Keratinocyte (primary cell): ENCODE measurements around the gene E2F3. TPM values are rescaled to one million over a fixed set of nuclear protein-coding genes. Genes with fewer than 3 reads are reported as not detected.

ENCODE experiments used
- DNase-seq: peaks from one replicate; pipeline ENCODE4 v3.0.0-alpha.2; 2011; ENCODE audit warnings: low read depth, missing footprints, low spot score
- FAIRE-seq: peaks from 2 replicates; lab custom pipeline; 2011; peaks lifted over from hg19 to GRCh38; lab: Jason Lieb, UNC
- H2AFZ ChIP-seq: 2 replicates; pipeline ENCODE4 v1.6.0; 2012; ENCODE audit warnings: low read length, control low read depth, inconsistent platforms; ENCODE audit not compliant: control insufficient read depth
- H3K27ac ChIP-seq: 2 replicates; pipeline ENCODE4 v1.5.1; 2011; ENCODE audit warnings: low read length; ENCODE audit not compliant: control insufficient read depth, insufficient read depth
- H3K27me3 ChIP-seq: 3 replicates; pipeline ENCODE4 v1.6.0; 2011; ENCODE audit warnings: low read length; ENCODE audit not compliant: control insufficient read depth, insufficient read depth; ENCODE audit errors: extremely low read depth
- H3K36me3 ChIP-seq, 2 experiments: 2 replicates in 1 of 2; 3 replicates in 1 of 2; pipeline ENCODE4 v1.5.1; 2011; ENCODE audit warnings: low read length in 2 of 2, mild to moderate bottlenecking in 1 of 2; ENCODE audit not compliant: control insufficient read depth in 2 of 2, insufficient read depth in 2 of 2; ENCODE audit errors: extremely low read depth in 1 of 2
- H3K4me1 ChIP-seq: 3 replicates; pipeline ENCODE4 v1.5.1; 2011; ENCODE audit warnings: low read length; ENCODE audit not compliant: control insufficient read depth, insufficient read depth; ENCODE audit errors: extremely low read depth
- H3K4me2 ChIP-seq: 3 replicates; pipeline ENCODE4 v1.6.0; 2011; ENCODE audit warnings: low read depth, low read length; ENCODE audit not compliant: control insufficient read depth, insufficient read depth; ENCODE audit errors: extremely low read depth
- H3K4me3 ChIP-seq, 3 experiments: fragments of 200-600 bp in 1 of 3; sonication (generic) in 1 of 3; 2 replicates in 2 of 3; 3 replicates in 1 of 3; pipeline ENCODE4 v1.5.1; 2011 to 2016; ENCODE audit warnings: low read length in 3 of 3, mild to moderate bottlenecking in 3 of 3, control low read depth in 2 of 3, inconsistent platforms in 1 of 3, low read depth in 1 of 3, mixed read lengths in 1 of 3, mixed run types in 1 of 3, moderate library complexity in 1 of 3; ENCODE audit not compliant: control insufficient read depth in 2 of 3, insufficient read depth in 2 of 3; ENCODE audit errors: extremely low read depth in 1 of 3
- H3K79me2 ChIP-seq: 2 replicates; pipeline ENCODE4 v1.6.0; 2012; ENCODE audit warnings: low read length; ENCODE audit not compliant: control insufficient read depth, insufficient read depth
- H3K9ac ChIP-seq: 3 replicates; pipeline ENCODE4 v1.6.0; 2011; ENCODE audit warnings: low read length; ENCODE audit not compliant: control insufficient read depth, insufficient read depth; ENCODE audit errors: extremely low read depth
- H3K9me1 ChIP-seq: 3 replicates; pipeline ENCODE4 v1.6.0; 2011; ENCODE audit warnings: low read length; ENCODE audit not compliant: control insufficient read depth, insufficient read depth; ENCODE audit errors: extremely low read depth
- H3K9me3 ChIP-seq: 2 replicates; pipeline ENCODE4 v1.5.1; 2012; ENCODE audit warnings: low read depth, low read length; ENCODE audit not compliant: control insufficient read depth
- H4K20me1 ChIP-seq: 3 replicates; pipeline ENCODE4 v1.6.0; 2011; ENCODE audit warnings: low read length; ENCODE audit not compliant: control insufficient read depth, insufficient read depth; ENCODE audit errors: extremely low read depth
- CTCF ChIP-seq, 3 experiments: IDR thresholded peaks in 1 of 3; conservative IDR thresholded peaks in 1 of 3; optimal IDR thresholded peaks in 1 of 3; 2 replicates in 2 of 3; 3 replicates in 1 of 3; pipeline versions ENCODE3 to v1.5.1; 2011; ENCODE audit warnings: low read length in 3 of 3, mild to moderate bottlenecking in 3 of 3, moderate library complexity in 2 of 3, control low read depth in 1 of 3, inconsistent platforms in 1 of 3; ENCODE audit not compliant: insufficient read depth in 2 of 3; ENCODE audit errors: extremely low read depth in 1 of 3
- EZH2 ChIP-seq: IDR thresholded peaks from one replicate; pipeline ENCODE4 v1.6.1; 2012; ENCODE audit warnings: inconsistent platforms, mild to moderate bottlenecking, low read length, moderate library complexity
- dilution Hi-C: fragments of 300-500 bp; cut with MboI; formaldehyde crosslinking; loops from one replicate; pipeline ENCODE4 v1.7.0; 2020; ENCODE audit warnings: low sequenced_read_pairs; ENCODE audit not compliant: extremely low pct_ligation_motif_present
- polyA plus RNA-seq, 5 experiments: library from polyadenylated mRNA; depleted of rRNA in 3 of 5; stranded (reverse) in 3 of 5; stranded (forward) in 1 of 5; unstranded in 1 of 5; fragments of >200 nt; gene quantifications; 1 replicate in 1 of 5; 2 replicates in 3 of 5; 3 replicates in 1 of 5; pipeline versions ENCODE4 v1.2.1 to v1.2.3, GENCODE V29; 2011 to 2012; ENCODE audit warnings: missing spikeins in 2 of 5, low read depth in 1 of 5, low replicate concordance in 1 of 5

Gene E2F3
- polyA plus RNA-seq, 1 donor (not counting 4 experiments of a cell fraction or from before 2014, with no cell fraction given): 14.6 TPM

- H3K4me3 ChIP-seq: no peak overlapping the region
- no peak for DNase-seq
- no peak overlapping the region for H3K4me2 ChIP-seq
- H3K9ac ChIP-seq: no peak overlapping the region
- dilution Hi-C loops: no loop called here
- H2AFZ ChIP-seq: no peak overlapping the region
- no peak for TF ChIP-seq CTCF (optimal IDR thresholded peaks at IDR 0.05 in 1 of 3, IDR thresholded peaks at IDR 0.05 in 1 of 3, conservative IDR thresholded peaks at IDR 0.05 in 1 of 3; ENCODE audit: extremely low read depth in 1 of 3, insufficient read depth in 2 of 3, low read length in 3 of 3)
- no peak for TF ChIP-seq EZH2
- FAIRE-seq: no peak
- H3K9me3 ChIP-seq: no peaks in the 10 kb centered on the region
- no peak overlapping the region for H3K27ac ChIP-seq
- H3K27me3 ChIP-seq: no peaks in the 10 kb centered on the region
- H3K36me3 ChIP-seq: peaks cover 1 to 11% of the 10 kb centered on the region in 2 experiments
- no peaks in the 10 kb centered on the region for H3K4me1 ChIP-seq
- peaks cover 4% of the 10 kb centered on the region for H4K20me1 ChIP-seq
- H3K9me1 ChIP-seq: peaks cover under 1% of the 10 kb centered on the region
- H3K79me2 ChIP-seq: peaks cover 87% of the 10 kb centered on the region
Measured at GRCh38 chr6:20436719-20437118, 35.0 kb downstream of the E2F3 start.

GRCh38 chr6:20437639-20438038 lies 36.0 kb downstream of the E2F3 start:
- dilution Hi-C loops: no loop called here
- H3K9me1 ChIP-seq: peaks cover 3% of the 10 kb centered on the region
- TF ChIP-seq EZH2 (no peak), CTCF (optimal IDR thresholded peaks at IDR 0.05 in 1 of 3, IDR thresholded peaks at IDR 0.05 in 1 of 3, conservative IDR thresholded peaks at IDR 0.05 in 1 of 3; ENCODE audit: extremely low read depth in 1 of 3, insufficient read depth in 2 of 3, low read length in 3 of 3) (no peak)
- no peaks in the 10 kb centered on the region for H3K27me3 ChIP-seq
- H3K9me3 ChIP-seq: no peaks in the 10 kb centered on the region
- H3K4me3 ChIP-seq: no peak overlapping the region
- peaks cover under 1 to 11% of the 10 kb centered on the region in 2 experiments for H3K36me3 ChIP-seq
- H2AFZ ChIP-seq: no peak overlapping the region
- no peak overlapping the region for H3K4me2 ChIP-seq
- H3K9ac ChIP-seq: no peak overlapping the region
- H3K27ac ChIP-seq: no peak overlapping the region
- no peak for FAIRE-seq
- H4K20me1 ChIP-seq: peaks cover 2% of the 10 kb centered on the region
- H3K4me1 ChIP-seq: no peaks in the 10 kb centered on the region
- peaks cover 87% of the 10 kb centered on the region for H3K79me2 ChIP-seq
- no peak for DNase-seq
